ENCODE measurements around the gene SLC27A2.

SLC27A2 gene

DNA sequence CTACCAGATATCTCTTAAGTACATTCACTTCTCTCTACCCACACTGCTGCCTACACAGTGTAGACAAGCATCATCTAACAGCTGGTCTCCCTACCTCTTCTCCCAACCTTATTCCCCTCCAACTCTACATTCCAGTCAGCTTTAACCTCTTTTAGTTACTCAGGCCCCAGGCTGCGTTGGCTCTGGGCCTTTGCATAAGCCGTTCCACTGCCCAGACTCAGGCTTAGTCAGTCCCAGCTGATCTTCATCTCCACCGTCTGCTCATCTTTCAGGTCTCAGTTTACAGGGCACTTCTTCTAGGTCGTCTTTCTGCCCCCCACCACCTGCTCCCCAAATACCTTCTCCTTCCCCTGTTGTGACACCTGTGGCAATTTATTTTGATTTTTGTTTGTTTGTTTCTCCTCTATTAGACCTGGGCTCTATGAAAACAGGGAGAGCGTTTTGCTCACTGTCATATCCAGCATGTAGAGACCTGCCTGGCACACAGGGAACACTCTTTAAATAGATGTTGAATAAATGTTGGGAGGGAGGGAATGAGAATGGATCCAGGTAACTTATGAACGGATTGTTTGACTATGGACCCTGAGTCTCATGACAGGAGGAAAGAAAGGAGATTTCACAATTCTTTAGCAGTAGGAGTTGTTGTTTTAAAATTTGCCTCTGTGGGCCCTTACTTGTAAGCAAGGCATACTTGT lies 11.1 kb downstream of the SLC27A2 start:
- DNase-seq: no peak

GRCh38 chr15:50202003-50202402 lies 20.0 kb downstream of the SLC27A2 start:
- no peak for DNase-seq

DNA sequence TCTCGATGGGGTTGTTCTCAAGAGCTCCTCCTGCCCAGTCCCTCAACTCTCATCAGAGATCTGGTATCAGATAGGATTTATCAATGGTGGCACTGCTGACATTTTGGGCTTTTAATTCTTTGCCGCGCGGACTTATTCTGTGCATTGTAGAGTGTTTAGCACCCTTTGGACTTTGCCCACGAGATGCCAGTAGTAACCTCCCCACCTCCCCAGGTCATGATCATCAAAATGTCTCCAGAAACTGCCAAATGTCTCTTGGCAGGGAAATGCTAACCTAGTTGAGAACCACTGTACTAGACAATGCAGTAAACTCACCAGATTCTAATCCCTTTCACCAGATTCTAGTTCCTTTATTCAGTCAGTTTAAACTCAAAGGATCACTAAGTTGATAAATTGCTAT lies 24.0 kb downstream of the SLC27A2 start:
- DNase-seq: no peak

DNA sequence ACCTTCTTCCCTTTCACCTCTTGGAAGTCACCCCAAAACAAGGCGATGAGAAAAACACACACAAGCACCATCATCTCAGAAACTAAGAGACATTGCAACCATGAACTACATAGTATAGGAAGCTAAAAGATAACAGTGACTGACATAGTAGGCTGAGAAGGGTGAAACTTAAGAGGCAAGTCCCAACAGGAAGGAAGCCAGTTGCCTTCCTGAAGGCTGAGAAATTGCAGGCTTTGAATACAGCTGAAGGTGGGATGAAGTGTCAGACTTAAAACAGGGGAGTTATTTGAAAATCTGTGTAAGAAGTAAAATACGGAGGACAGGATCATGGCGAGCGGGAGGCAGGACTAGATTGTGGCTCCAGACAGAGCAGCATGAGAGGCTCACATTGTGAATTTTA lies 27.8 kb downstream of the SLC27A2 start:
- DNase-seq: no peak

DNA sequence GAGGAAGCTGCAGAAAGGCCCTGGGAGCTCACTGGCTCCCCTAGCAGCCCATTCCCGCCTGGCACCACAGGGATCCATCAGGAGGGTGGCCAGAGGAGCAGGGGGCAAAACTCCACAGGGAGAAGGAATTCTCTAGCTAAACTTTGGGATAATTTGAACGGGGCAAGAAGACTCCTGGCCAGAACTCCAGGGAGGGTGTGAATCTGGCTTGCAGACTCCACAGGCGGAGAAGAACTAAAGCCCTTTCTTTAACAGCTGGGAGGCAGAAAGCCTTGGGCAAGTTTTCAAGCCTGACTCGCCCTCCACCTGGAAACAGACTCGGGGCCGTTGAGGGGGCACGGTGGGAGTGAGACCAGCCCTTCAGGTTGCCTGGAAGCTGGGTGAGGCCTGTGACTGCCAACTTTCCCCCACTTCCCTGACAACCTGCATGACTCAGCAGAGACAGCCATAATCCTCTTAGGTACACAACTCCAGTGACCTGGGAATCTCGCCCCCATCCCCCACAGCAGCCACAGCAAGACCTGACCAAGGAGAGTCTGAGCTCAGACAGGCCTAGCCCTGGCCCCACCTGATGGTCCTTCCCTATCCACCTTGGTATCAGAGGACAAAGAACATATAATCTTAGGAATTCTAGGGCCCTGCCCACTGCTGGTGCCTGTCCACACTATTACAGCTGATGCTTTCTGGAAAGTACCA lies 28.6 kb downstream of the SLC27A2 start:
- no peak for DNase-seq

- DNase-seq: no peak
These were observed 36.3 kb downstream of the SLC27A2 start for GRCh38 chr15:50218291-50218690.

- no peak for DNase-seq
These were observed 36.7 kb downstream of the SLC27A2 start for GRCh38 chr15:50218691-50219090.

GRCh38 chr15:50219820-50220219 lies 37.8 kb downstream of the SLC27A2 start:
- no peak for DNase-seq

DNA sequence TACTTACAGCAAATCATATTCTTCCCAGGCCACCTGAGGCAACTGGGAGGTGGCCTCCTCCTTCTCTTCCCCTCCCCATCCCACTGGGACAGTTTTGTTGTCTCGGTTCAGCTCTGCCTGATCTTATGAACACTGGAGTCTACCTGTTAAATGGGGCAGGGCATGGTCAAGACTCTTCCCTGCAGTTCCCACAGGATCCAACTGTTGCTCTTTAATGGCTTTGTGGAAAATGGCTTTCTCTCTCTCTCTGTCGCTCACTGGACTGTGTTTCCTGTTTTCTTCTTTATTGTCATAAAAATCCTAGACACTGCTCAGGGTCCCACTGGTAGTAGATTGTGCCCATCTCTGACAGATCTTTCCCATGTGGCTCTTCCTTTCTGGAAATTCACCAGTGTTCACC lies 40.2 kb downstream of the SLC27A2 start:
- no peak for DNase-seq

GRCh38 chr15:50224606-50225005 lies 42.6 kb downstream of the SLC27A2 start:
- DNase-seq: no peak

GRCh38 chr15:50225057-50225456 lies 43.1 kb downstream of the SLC27A2 start:
- no peak for DNase-seq

GRCh38 chr15:50225938-50226337 lies 43.9 kb downstream of the SLC27A2 start:
- no peak for DNase-seq

DNA sequence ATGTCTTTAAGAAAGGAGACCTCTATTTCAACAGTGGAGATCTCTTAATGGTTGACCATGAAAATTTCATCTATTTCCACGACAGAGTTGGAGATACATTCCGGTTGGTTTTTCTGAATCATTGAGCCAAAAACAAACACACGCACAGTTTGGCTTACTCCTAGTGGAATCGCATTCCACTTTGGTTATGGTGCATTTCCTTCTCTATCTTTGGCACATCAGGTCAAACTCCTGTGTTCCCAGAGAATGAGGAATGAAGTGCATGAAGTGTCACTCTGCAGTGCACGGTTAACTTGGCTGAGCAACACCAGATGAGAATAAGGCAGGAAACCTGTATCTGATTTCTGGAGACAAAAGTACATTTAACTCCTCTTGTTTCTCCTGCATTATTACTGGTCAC lies 45.1 kb downstream of the SLC27A2 start:
- no peak for DNase-seq

GRCh38 chr15:50228866-50229265 lies 46.9 kb downstream of the SLC27A2 start:
- no peak for DNase-seq

DNA sequence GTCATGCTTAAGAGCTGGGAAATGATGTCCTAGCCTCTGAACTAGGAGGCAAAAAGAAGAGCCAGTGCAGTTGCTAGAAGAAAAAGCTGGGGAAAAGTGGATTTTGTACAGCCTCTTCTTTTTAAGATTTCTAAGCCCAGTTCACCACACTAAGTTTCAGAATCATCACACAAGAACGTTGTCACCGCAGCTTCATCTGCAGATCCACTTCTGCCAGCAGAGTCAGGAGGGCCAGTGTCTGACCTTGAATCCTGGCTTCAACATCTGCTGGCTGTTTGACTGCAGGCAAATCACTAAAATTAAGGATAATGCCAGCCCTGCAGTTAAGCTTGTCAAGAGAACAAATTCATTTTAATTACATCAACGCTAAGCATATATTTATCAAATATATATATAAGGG lies 47.3 kb downstream of the SLC27A2 start:
- no peak for DNase-seq

DNA sequence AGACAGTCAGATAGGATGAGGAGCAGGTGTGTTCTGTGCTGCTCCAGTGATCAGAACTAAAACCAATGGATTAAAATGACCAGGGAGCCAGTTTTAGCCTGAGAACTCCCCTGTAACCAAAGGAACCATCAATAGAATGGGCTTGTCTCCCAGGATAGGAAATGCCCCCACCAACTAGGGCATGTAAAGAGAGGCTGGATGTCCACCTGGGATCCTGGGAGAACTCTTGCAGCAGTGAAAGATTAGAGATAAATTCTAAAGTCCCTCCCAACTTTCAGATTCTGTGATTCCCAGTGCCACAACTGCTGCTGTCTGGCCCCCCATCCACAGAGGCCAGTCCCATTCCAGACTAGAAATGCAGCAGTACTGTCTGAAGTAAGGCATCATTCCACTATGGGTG lies 49.8 kb downstream of the SLC27A2 start:
- no peak for DNase-seq

DNA sequence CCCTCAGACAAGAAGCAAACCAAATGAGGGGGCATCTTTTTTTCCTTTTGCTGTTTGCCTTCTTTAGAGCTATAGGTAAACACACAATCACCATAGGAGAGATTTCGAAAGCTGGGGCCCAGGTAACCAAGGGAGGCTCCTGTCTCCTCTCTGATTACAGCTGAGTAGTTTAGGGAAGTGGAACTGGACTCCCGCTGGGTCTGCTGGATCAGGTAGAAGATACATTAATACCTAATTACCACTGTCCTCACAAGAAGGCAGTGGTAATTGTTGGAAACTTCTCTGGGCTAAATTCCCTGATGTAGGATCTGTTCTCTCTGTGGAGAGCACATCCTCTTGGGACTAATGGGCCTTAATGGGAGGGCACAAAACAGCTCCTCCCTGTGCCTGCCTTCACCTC lies 50.8 kb downstream of the SLC27A2 start:
- no peak for DNase-seq

- no peak for DNase-seq
These were observed 51.3 kb downstream of the SLC27A2 start for GRCh38 chr15:50233192-50233736.

DNA sequence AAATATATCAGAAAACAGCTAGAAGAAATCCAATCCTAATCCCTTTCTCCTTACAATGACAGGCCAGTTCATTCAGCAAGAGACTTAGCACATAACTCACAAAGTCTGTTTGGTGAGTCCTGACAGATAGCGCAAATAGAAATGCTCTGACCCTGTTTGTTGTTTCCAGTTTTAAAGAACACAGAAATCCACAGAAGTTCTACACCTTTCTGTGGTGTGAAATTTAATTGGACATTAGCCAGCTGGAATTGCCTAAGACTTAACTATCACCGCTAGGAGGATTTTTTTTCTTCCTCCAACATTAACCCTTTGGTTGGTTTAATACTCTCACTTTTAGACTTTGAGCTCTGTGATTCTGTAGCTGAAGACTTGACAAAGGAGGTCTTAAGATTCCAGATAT lies 52.8 kb downstream of the SLC27A2 start:
- no peak for DNase-seq

GRCh38 chr15:50235794-50236193 lies 53.8 kb downstream of the SLC27A2 start:
- DNase-seq: no peak

DNA sequence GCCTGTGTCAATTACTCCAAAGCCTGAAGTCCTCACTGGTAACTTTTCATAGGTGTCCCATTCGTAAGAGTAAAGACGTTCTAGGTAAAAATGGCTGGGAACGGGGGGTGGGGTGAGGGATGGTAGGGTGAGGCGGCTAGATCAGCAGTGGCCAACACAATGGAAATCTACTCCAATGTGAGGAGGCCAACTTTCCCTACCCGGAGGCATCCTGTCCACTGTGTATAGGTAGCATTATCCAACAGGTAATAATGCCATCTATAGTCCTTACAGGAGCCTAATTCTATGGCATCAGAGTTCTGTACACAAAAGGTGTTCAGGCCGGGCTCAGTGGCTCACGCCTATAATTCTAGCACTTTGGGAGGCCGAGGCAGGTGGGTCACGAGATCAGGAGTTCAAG lies 54.4 kb downstream of the SLC27A2 start:
- DNase-seq: no peak

GRCh38 chr15:50238255-50238654 lies 56.3 kb downstream of the SLC27A2 start:
- no peak for DNase-seq

DNA sequence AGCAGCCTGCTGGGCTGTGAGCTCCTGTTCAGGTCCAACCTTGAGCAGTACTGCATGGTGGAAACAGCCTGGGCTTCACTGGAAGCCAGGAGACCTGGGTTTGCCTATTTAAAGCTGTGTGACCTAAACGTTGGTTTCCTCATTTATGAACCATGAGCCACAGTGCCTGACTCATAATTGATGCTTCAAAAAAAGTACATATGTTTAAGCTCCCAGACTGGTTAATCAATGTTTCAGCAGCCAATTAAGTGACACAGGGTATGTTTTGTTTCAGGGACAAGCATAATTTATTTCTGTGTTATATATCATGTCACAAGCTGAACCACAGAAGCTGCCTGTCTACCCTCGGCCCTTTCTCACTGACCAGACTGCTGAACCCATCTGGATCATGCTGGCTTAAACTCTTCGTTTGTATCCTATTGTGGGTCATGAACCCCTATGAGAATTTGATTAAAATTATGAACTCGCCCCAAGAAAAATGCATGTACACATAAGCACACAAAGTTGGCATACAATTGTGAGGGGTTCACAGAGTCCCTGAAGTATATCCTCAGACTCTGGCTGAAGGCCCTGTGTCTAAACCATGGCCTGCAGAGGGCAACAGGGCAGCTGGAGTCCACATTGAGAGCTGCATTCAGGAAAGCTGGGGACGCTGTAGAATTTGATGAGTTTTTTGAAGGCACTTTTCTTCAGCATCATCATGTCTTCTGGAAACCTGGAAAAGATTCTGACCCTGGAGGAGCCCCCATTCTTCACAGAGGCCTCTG lies 59.9 kb downstream of the SLC27A2 start:
- DNase-seq: no peak

GRCh38 chr15:50244153-50244552 lies 62.2 kb downstream of the SLC27A2 start:
- no peak for DNase-seq

All from 8988T (cell line).